HG03521 (cell line): ENCODE measurements around the gene PRG3.
"Not testable (repeated sequence)": the region's sequence is repeated elsewhere in the genome, so short reads cannot be mapped to it uniquely, and the experiment has no call there.

ENCODE experiments used
- ATAC-seq: cut with Tn5 transposase; IDR thresholded peaks from one replicate; pipeline ENCODE4 v1.9.1; 2021; ENCODE audit warnings: mild to moderate bottlenecking, moderate library complexity; ENCODE audit not compliant: unreplicated experiment

PRG3 gene

GRCh38 chr11:57361420-57361819, 19.5 kb downstream of the PRG3 start:
- not testable (repeated sequence) for ATAC-seq

GRCh38 chr11:57360991-57361390, 20.0 kb downstream of the PRG3 start:
- no peak for ATAC-seq

- no peak for ATAC-seq
These were observed 20.9 kb downstream of the PRG3 start for GRCh38 chr11:57359896-57360690.

- no peak for ATAC-seq
These were observed 21.6 kb downstream of the PRG3 start for GRCh38 chr11:57359396-57359795.

- no peak for ATAC-seq
These were observed 22.0 kb downstream of the PRG3 start for GRCh38 chr11:57358991-57359390.

- ATAC-seq: no peak
These were observed 22.4 kb downstream of the PRG3 start for GRCh38 chr11:57358543-57358961.

- ATAC-seq: no peak
These were observed 23.1 kb downstream of the PRG3 start for GRCh38 chr11:57357856-57358255.

- ATAC-seq: no peak
These were observed 23.6 kb downstream of the PRG3 start for GRCh38 chr11:57357310-57357709.

GRCh38 chr11:57356268-57356667, 24.7 kb downstream of the PRG3 start:
- no peak for ATAC-seq

- ATAC-seq: no peak
These were observed 26.3 kb downstream of the PRG3 start for GRCh38 chr11:57354699-57355098.

- no peak for ATAC-seq
These were observed 27.1 kb downstream of the PRG3 start for GRCh38 chr11:57353852-57354251.

- ATAC-seq: no peak
These were observed 27.5 kb downstream of the PRG3 start for GRCh38 chr11:57353446-57353845.

GRCh38 chr11:57353036-57353435, 27.9 kb downstream of the PRG3 start:
- no peak for ATAC-seq

GRCh38 chr11:57349491-57350274, 31.3 kb downstream of the PRG3 start:
- peak; percentile 50 for ATAC-seq

GRCh38 chr11:57348636-57349313, 32.2 kb downstream of the PRG3 start:
- no peak for ATAC-seq

- no peak for ATAC-seq
These were observed 32.9 kb downstream of the PRG3 start for GRCh38 chr11:57348052-57348451.

- ATAC-seq: no peak
These were observed 33.6 kb downstream of the PRG3 start for GRCh38 chr11:57347336-57347735.

- peak; percentile 50 for ATAC-seq
These were observed 35.3 kb downstream of the PRG3 start for GRCh38 chr11:57345555-57346211.

- no peak for ATAC-seq
These were observed 36.1 kb downstream of the PRG3 start for GRCh38 chr11:57344826-57345225.

- ATAC-seq: no peak
These were observed 37.1 kb downstream of the PRG3 start for GRCh38 chr11:57343825-57344224.

GRCh38 chr11:57342702-57343101, 38.2 kb downstream of the PRG3 start:
- ATAC-seq: no peak
